ENCODE results near the gene UMAD1.

GRCh38 chr7:7851381-7851780 is 210.8 kb downstream of the UMAD1 start:
- TF ChIP-seq CTCF (IDR thresholded peaks at IDR 0.05): no peak
- no peak for TF ChIP-seq POLR2A (IDR thresholded peaks at IDR 0.05)

Measured in testis (tissue), 2 donors.